Breast epithelium (tissue), 3 donors: ENCODE data around the gene TEPSIN.

ENCODE experiments used
- CTCF ChIP-seq, 3 donors: fragments of 450-650 bp; IDR thresholded peaks; one replicate each; pipeline ENCODE4 v1.5.1; 2016 to 2017; ENCODE audit warnings: antibody characterized with exemption in 3 of 3, mild to moderate bottlenecking in 3 of 3, moderate library complexity in 3 of 3
- POLR2A ChIP-seq: fragments of 450-650 bp; IDR thresholded peaks from one replicate; pipeline ENCODE4 v1.6.1; 2016; ENCODE audit warnings: antibody characterized with exemption, mild to moderate bottlenecking, moderate library complexity
- POLR2AphosphoS5 ChIP-seq, 3 donors: sonication (generic); formaldehyde crosslinking; IDR thresholded peaks; one replicate each; pipeline ENCODE4 v1.6.1; 2017; ENCODE audit warnings: antibody characterized with exemption in 3 of 3

DNA sequence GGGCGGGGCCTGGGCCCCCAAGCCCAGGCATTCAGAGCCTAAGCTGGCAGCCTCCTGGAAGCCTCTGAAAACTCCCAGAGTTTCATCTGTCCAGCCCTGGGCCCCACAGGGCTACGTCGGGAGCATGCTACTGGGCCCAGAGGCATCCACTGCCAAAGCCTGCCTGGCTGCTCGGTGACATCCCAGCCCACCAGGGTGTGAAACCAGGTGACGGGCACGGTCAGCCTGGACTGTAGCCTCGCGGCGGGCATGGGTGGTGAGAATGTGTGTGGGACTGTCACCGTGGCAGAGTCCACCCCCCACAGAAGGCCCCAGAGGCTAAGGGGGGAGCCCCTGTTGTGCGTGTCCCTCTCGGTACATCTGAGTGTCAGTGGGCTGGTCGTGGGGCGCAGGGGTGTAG is 47.2 kb downstream of the TEPSIN start:
- no peak for TF ChIP-seq POLR2A
- no peak for TF ChIP-seq CTCF (IDR thresholded peaks at IDR 0.05)
- TF ChIP-seq POLR2AphosphoS5 (IDR thresholded peaks at IDR 0.05), result no peak
